Fibroblast of skin of right quadriceps (primary cell): ENCODE measurements around the gene KCTD18.

Experiments
- DNase-seq: peaks from one replicate; pipeline ENCODE4 v3.0.0-alpha.2; 2013

The KCTD18 gene

DNA sequence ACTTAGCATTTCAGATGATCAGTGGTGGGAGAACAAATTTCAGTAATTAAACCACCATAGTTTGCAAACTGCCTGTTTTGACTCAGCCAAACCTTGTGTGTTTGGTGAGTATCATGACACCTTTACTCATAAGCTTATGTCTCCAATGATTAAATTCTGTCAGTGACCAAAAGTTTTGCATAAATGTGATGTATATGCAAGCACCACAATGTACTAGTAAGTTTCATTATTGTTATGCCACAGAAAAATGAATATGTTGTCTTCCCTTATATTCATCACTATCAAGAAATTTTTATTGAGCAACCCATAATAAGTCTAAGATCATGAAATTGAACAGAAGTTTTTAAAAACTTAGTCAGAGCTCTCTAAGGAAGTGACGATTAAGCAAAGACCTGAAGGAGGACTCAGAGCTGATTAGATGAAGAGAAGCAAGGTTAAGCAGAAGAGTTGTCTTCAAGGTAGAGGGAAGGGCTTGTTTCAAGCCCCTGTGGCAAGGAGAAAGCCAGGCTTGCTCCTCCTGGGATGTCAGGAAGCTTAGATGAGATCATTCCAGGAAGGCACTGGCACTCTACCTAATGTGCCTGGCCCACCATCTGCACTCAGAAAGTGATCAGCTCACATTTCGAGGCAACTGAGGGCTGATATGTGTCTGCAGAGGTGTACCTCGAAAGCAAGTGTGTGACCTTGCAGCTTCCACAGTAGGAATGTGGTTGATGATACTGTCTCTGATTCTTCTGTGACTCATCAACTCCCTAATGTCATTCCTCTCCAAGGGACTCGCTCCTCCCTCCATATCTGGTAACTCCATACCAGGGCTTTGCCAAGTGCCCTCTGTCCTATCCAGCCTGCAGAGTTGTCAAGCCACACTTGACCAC lies 54.7 kb downstream of the KCTD18 start:
- peak; percentile 61 for DNase-seq

DNA sequence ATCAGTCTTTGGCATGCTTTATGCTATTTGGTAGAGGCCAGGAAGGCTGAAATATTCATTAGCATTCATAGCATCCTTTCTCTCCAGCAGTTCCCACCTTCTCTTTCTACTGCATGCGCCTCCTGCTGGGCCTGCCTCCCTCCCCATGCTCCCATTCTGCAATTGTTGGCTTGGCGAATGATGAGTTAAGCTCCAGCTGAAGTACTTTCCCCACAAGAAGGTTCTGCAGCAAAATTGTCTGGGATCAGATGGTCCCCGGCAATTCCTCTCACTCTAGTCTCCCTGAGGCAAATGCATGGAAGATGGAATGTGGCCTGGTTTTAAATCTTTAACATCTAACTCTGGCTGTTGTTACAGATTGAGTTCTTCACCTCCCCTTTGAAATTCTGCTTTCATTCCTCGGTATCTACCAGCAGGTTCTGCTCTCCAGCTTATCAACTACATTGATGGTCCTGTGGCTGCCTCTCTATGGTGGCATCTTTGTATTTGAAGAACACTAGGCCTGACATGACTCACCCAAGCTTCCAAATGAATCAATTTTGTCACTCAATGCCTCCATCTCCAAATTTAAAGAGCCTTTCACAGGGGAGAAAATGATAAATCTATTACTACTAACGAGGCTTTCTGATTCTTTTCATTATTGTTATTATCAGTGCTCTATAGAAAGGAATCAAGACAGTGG lies 55.9 kb downstream of the KCTD18 start:
- no peak for DNase-seq

DNA sequence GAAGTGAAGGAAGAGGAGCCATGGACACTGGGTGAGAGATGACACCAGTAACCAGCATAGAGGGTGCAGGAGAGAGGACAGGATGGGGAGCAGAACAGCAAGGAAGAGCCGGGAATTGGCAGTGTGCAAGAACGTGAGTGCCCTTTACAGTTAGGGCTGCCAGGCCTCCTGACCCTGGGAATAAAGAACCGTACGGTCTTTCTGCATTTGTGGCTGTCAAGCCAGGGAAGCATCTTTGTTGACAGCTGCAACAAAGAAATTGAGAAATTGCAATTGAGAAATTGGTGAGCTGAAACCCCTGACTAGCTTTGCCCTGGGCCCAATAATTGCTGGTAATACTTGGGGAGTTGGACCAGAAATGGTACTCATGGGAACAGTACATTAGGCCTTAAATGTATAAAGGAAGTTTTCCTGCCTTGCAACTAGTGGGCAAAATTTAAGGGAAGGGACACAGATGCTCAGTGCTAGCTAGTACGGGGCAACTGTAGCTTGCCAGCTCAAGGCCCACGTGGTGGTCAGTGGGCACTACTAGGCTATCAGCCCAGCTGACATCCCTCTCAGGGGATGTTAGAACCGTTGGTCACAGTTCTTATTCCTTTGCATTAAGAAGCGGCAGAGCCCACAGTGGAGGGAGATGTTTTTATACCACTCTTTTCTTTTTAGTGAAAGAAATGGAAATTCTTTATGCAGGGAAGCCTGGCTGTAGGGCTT lies 56.6 kb downstream of the KCTD18 start:
- DNase-seq = no peak

DNA sequence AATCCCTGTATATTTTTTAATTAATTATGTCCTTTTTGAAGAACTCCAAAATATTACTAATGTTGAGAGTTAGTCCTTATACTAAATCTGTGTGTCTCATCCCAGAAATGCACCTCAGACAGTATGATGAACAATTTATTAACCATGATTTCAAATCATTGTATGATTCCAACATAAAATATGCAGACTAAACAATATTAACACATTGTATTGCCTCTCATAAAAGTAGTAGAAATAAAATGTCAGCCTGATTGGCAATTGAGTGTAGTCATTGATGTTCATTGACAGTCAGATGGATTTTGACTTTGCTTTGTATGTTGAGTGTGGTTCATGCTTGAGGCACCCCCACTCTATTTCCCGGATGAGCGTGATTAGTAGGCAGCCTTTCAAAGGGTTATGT lies 57.5 kb downstream of the KCTD18 start:
- DNase-seq = no peak

DNA sequence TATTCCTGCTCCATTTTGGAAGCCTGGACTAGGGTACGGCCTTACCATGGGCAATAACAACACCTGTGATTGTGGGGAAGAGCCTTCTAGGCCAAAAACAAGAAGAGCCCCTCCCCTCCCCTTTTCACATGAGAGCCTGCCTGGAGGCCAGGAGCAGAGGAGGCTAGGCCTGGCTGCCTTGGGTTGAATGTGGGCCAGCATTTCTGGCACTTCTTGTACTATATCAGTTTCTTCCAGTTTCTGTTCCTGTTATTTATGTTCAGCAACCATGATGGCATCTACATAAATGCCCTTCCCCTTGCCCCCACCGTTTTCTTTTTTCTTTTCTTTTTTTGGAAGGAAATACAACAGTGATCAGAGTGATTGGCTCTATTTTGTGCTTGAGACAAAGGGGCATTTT lies 58.4 kb downstream of the KCTD18 start:
- no peak for DNase-seq

DNA sequence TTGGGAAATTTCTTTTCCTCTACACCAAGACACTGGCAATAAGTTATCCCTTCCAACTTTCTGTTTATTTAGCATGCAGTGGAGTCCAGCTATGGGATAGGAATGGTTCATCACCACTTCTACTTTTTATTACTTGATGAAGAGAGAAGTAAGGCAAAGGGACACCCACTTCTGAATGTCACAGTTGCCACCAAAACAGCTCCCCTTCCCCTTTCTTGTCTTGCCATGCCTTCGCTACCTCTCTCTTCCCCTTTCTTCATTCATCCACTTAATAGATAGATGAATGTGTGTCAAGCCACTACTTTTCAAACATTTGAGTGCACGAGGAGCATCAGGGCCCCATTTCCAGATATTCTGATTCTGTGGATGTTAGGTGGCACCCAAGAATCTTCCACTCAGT lies 59.6 kb downstream of the KCTD18 start:
- no peak for DNase-seq

DNA sequence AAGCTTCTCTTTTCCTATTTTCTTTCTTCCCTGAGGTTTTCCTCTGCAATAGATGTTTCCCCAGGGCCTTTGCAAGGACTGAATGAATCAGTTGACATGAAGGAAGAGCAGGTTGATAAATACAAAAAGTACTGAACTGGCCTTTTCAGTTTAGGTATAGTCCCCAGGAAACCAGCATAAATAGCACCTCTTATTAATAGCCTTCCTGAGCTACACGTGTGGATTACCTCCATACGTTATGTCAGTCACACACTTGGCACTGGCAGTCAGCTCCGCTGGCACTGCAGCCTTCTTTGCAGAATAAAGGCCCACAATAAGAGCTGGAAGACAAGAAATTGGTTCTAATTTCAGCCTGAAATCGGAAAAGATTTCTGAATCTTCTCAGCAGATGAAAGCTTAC lies 60.7 kb downstream of the KCTD18 start:
- DNase-seq = no peak

DNA sequence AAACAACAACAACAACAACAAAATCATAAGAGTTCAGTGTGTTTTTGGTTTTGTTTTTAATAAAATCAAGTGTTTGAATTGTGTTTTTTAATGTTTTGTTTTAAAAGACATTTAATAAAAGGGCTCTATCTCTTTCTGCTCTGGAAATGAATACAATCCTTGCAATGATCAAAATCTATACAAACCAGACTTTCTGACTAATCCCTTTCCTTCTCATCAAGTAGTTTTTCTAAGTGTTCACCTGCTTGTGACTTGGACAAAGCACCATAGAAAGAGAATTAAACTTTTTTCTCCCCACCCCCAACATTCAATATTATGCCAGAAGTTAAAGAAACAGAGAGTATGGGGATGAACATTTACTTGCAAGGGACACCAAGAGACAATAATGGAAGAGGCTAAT lies 61.4 kb downstream of the KCTD18 start:
- no peak for DNase-seq

DNA sequence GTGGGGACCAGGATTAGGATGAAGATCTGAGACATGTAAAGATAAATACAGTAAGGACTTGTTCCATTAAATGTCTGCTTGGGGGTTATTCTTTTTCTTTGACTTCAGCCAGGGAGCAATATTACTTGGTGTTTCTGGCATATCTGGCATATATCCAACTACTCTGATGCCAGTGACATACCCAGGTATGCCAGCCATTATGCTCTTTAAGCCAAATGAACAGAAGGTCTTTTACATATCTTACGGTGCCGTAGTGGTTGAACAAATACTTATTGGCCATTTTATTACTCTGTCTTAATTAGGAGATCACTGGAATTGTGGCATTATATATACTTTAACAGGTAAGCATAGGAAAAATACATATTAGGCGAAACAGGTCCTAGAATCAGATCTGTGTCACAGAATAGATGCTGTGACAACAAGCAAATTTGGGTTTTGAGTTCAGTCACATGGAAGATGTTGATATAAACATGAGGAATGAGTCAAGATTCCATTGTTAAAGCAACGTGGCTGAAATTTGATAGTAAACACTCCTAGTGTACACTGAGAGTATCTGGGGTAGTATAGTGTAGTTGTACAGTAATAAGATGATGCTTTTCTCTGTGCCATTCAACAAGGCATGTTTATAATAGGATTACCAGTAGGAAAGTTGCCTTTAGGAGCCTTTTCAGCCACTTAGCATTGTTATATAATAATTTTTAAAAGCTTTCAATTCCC lies 62.6 kb downstream of the KCTD18 start:
- DNase-seq = no peak

DNA sequence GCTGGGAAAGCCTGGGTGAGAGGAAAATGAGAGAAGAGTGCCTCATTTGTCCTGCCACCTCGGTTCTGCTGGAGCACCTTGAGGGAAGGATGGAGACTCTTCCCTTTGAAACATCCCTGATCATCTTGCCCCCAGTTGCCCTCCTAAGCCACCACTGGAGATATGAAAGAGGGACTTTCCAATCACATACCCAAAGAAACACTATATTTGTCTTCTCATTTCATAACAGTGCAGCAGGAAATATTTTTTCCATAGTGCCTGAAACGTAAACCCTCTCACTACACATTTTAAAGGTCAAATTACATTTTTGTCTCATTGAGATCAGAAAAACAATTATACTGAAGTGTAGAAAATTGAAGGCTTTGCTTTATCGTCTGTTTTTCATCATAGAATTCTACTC lies 63.3 kb downstream of the KCTD18 start:
- no peak for DNase-seq

DNA sequence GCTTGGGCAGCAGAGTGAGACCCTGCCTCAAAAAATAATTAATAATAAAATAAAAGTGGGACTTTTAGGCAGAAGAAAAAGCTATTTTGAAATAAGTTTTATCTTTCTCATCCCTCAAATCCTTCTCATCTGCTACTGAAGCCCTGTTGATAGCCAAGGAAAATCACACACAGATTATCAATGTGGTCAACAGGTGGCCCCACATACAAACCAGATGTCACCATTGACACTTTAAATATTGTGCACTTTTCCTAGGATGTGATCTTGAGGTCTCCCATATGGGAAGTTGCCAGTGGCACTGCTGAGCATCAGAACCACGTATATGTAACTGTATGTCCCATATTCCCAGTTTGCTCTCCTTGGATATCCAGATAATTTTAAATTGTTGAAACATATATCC lies 64.6 kb downstream of the KCTD18 start:
- DNase-seq = no peak

DNA sequence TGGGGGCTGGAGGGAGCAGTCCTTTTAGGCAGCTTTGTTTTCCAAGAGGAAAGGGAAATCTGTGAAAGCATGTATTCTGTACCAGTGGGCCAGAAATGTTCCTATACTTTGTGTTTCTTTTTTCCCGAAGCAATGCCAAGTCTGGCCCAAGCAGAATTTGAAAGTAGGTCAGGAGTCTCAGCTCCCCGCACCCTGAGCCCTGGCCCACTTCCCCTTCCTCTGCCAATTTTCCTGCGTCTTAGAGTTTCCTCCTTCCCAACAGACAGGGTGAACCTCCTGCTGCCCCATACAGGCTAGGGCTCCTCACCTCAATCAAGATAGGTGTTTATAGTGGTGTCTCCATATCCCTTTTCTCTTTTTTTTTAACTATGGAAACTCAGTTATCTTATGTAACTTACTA lies 65.3 kb downstream of the KCTD18 start:
- no peak for DNase-seq

DNA sequence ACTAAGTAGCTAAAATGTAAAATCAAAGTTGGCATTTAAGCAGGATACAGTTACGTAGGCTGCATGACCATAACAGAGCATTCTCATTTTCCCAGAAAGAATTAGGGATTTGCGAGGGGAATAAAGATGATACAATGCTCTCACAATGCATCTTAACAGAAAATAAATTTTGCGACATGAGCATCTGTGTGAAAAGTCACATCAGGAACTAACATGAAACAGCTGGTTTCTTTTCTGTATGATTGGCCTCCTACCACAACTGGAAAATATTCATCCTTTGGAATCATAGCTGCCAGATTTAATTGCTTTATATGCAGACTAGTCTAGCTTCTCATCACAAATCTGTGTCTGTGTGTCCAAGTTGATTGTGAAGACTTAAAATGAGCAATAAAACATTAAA lies 66.0 kb downstream of the KCTD18 start:
- DNase-seq = peak; percentile 29

DNA sequence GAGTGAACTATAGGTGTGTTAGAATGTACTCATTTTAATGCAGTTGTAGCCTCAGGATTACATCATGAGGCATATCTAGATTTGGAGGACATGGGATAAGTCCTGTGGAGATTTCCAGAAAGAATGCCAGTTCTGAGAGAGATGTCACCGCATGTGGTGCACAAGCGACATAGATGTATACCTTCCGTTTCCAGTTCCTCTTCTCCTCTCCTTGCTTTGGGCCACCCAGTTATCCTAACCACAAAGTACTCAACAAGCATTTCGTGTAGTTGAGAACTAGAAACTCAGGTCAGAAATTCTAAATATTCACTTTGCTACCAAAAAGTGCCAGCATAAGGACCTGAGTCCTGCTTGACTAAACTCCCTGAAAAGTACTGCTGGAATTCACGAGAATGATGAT lies 66.5 kb downstream of the KCTD18 start:
- DNase-seq = no peak

DNA sequence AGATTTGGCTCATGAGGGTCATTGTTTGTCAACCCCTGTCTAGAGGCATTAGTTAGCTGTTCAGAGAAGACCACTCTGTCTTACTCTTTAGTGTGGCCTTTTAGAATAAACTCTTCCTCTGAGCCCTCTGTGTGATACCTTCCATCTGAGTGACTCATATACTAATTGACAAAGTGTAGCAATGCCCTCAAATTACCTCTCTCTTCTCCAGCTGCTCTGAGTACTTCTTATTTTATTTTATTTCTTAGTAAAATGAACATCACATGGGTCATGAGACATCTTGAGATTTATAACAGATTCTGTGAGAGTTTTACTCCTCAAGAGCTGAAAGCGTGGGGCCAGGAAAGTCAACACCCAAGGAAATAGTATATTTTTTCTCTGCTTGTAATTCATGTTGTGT lies 67.4 kb downstream of the KCTD18 start:
- DNase-seq = peak; percentile 82

DNA sequence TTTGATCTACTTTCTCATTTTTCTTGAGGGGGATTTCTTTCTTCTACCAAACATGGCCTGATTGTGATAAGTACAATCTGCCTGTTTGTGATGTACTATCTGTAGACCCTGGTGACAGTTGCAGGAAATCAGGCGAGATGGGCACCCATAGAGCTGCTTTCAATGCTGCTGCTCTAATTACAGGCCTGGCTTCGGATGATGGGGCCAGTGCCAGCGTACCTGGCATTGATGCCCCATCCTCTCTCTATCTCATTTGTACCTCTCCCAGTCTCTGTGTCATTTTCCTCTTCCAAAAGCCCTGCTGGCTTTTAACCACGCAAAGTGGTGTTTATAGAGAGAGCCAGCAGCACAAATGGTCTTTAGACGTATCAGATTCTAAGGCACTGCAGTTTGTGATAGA lies 69.9 kb downstream of the KCTD18 start:
- DNase-seq = no peak
